GM18951 (cell line): Measurements from ENCODE around the gene MYBPHL.

Experiments used
- POLR2A ChIP-seq: IDR thresholded peaks from 4 replicates; pipeline ENCODE4 v1.6.1; 2011; ENCODE audit warnings: mild to moderate bottlenecking; ENCODE audit not compliant: insufficient read length, insufficient read depth; ENCODE audit errors: extremely low read depth
- in situ Hi-C: fragments of 300-500 bp; cut with MboI; formaldehyde crosslinking; loops from one replicate; pipeline ENCODE4 v1.12.0; 2022; ENCODE audit warnings: low sequenced_read_pairs, mixed read lengths, inconsistent platforms; ENCODE audit not compliant: unreplicated experiment

MYBPHL gene

DNA sequence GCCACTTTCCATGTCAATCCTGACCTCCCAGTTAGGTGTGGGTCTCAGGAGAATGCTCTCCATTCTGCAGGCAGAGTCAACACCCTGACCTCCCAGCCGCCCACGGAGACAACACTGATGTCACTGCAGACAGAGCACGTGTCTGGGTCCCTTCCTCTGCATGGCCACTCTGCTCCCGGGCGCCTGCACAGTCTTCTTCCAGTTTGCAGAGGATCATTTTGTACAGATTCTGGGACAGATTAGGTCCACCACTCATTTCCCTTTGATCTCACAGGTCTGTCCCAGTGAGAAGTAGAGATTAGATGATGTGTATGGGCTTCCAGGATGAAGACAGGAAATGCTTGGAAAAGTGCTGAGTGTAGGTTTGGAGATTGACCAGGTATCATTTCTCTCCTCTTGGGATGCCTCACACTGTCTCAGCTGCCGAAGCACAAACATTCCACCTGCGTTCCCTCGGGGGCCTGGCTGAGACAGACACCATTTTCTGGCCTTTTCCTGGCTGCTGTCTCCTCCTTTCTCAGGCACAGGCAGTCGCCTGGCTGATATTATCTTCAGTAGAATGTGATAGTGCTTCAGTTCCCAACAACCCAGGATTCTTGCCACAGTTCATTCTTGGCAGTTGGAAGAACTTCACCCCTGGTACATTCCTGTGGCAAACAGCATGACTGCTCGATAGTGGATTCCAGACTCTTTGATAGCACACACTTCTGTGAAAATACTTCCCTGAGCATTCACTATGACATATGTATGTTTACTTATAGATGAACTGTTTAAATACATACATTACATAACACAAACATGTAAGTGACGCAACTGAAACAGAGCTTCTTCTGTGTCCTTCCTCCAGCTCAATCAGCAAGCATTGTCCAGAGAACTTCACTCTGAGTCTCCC, 7.9 kb downstream of the MYBPHL start:
- no peak for TF ChIP-seq POLR2A
- in situ Hi-C loops: loop anchor here (5.0 kb wide), 1 partner anchor 63 kb away; no protein-coding TSS in a partner anchor

DNA sequence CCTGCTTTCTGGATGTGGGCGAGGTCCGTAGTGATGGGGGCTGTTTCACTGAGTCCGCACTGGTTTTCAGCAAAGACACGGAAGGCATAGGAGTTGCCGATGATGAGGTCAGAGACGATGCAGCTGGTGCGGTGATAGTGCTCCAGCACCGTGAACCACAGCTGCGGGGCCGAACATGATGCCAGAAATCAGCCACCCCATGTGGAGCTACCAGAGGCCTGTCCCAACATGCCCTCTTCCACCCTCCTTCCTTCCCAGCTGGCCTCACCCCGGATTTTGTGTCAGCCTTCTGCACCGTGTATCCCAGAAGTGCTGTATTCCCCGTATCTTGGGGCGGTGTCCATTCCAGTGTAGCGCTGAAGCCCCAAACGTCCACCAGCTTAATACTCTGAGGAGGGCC, 10.0 kb downstream of the MYBPHL start:
- in situ Hi-C loops: loop anchor here (5.0 kb wide), 1 partner anchor 66 kb away; no protein-coding TSS in a partner anchor
- TF ChIP-seq POLR2A: no peak

DNA sequence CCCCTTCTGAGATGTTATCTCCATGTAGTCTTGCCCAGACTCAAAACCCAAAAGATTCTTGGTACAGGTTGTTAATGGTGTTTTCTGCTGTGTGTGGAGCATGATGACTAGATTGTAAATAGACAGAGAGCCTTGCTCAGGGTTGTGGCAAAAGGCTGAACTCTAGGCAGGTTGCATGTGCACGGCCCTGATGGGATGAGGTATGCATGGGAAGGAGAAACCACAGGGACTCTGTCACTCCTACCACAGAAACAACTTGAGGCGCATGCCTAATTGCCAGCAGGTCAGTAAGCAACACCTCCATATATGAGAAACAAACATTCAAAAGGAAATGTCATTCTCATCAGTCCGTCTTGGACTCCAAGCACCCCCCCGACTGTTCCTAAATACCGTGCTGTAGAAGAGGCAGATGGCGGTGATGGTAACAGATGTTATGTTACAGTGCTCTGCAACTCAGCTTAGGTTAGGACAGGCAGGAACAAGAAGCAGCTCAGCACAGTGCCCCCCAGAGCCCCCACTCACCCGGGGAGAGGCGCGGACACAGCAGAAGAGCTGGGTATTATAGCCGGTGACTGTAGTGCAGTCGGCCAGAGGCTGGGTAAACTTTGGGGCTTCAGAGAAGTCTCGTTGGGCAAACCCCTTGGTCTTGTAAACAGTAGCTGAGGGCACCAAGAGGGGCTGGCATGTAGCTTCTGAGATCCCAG, 10.9 kb downstream of the MYBPHL start:
- TF ChIP-seq POLR2A: no peak

DNA sequence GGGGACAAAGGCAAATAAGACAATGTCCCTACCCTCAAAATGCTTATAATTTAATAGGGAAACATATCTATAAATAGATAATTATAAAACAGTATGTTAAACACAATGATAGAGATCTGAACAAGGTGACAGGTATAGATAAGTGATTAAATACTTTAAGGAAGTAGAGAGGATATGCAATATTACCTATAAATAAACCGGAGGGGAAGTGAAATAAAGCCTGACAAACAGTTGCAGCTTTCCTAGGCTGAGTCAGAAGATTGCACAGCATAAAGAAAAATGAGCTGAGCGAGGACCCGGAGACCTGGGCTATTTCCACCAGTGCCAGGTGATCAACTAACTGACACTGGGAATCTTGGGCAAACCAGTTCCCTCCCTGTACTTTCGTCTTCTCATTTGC, 12.3 kb downstream of the MYBPHL start:
- TF ChIP-seq POLR2A: no peak
- in situ Hi-C loops: no loop called here

More for the DNA sequence above, 10.9 kb downstream of the MYBPHL start:
- in situ Hi-C loops: loop anchor here (5.0 kb wide), 1 partner anchor 66 kb away; no protein-coding TSS in a partner anchor

DNA sequence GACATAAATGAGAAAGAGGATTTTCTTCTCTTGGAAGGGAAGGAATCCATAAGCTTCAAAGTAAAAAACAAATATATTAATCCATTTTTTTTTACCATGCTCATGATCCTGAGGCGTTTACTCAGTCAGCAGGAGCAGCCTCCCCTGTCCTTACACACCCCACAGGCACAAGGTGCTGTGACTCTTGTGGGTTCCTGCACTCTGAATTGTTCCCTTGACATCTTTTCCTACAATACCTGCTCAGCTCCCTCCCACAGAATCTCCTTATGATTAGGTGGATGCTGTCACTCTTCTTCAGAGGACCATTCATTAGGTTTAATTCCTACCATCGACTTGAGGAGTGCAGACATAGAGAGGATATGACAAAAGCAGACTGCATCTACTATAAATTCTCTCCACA, 13.8 kb downstream of the MYBPHL start:
- in situ Hi-C loops: no loop called here
- TF ChIP-seq POLR2A: no peak

DNA sequence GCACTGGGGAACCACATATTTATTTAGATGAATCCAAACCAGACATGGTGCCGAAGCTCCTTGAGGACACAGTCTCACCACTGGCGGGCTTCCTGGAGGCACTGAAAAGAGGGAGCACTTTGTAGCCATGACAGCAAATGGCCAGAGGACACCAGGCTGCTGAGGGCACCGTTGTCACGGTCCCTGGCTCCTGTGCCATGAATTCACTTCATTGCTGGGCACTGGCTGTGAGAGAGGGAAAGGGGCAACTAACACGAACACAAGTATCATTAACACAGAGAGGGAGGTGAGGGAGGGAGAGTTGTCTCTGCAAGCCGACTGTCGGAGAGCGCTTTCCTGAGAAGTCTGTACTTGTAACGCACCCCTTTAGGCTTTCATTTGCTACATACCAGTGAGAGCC, 14.4 kb downstream of the MYBPHL start:
- no peak for TF ChIP-seq POLR2A
- in situ Hi-C loops: no loop called here

DNA sequence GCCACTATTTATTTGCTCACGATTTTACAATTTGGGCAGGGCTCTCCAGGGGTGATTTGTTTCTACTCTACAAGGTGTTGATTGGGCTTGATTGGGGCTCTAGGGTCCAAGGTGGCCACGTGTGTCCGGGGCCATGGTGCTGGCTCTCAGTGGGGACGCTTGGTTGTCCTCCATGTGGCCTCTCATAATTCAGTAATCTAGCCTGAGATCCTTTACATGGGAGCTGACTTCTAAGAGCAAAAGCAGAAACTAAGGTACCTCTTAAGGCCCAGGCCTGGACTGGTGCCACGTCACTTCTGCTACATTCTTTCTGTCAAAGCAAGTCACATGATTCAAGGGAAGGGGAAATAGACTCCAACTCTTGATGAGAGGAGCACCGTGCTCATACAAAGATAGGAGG, 15.8 kb downstream of the MYBPHL start:
- TF ChIP-seq POLR2A: no peak
- in situ Hi-C loops: no loop called here

DNA sequence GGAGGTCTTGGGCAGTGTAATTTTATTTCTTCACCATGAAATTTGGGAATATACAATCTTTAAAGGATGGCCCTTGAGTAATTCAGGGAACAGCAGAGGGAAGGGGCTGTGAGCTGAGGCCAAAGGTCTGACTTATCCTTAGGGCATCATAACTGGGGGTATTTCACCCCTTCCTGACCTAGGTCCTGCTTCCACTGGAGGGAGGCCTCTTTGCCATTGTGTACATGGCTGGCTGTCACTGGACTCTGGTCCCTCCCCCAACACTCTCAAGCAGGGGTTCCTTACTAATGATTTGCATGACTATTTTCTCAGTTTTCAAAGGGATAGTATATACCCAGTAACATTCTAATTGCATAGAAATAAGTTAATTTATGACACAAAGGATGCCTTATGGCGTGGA, 16.7 kb downstream of the MYBPHL start:
- no peak for TF ChIP-seq POLR2A
- in situ Hi-C loops: no loop called here

DNA sequence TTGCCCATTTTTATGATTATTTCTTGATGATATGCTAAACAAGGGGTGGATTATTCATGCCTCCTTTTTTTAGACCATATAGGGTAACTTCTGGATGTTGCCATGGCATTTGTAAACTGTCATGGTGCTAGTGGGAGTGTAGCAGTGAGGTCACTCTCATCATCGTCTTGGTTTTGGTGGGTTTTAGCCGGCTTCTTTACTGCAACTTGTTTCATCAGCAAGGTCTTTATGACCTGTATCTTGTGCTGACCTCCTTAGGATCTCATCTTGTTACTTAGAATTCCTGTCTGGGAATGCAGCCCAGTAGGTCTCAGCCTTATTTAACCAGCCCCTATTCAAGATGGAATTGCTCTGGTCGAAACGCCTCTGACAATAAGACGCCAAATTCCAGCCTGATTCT, 20.0 kb downstream of the MYBPHL start:
- in situ Hi-C loops: loop anchor here (5.0 kb wide), 1 partner anchor 116 kb away; no protein-coding TSS in a partner anchor

DNA sequence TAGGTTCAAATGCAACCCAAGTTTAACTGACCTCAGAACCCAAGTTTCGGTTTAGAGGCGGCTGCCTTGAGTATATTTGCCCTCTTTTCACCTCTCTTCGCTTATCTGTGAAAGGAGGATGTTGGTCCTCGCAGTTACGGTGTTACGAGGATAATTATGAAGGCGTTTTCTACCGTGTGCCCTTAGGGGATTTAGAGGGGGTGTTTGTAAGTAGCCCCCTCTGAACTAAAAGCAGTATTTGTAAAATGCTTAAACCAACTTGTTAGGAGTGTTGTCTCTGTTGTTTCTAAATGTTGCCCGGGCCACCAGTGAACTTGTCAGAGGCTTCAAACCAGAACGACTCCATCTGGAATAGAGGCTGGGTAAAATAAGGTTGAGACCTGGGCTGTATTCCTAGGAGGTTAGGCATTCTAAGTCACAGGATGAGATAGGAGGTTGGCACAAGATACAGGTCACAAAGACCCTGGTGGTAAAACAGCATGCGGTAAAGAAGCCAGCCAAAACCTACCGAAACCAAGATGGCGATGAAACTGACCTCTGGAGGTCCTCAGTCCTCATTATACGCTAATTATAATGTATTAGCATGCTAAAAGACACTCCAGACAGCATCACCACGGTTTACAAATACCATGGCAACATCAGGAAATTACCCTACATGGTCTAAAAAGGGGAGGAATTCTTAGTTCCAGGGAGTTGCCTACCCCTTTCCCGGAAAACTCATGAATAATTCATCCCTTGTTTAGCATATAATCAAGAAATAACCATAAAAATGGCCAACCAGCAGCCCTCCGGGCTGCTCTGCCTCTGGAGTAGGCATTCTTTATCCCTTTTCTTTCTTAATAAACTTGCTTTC, 22.8 kb downstream of the MYBPHL start:
- in situ Hi-C loops: no loop called here
- TF ChIP-seq POLR2A: no peak

DNA sequence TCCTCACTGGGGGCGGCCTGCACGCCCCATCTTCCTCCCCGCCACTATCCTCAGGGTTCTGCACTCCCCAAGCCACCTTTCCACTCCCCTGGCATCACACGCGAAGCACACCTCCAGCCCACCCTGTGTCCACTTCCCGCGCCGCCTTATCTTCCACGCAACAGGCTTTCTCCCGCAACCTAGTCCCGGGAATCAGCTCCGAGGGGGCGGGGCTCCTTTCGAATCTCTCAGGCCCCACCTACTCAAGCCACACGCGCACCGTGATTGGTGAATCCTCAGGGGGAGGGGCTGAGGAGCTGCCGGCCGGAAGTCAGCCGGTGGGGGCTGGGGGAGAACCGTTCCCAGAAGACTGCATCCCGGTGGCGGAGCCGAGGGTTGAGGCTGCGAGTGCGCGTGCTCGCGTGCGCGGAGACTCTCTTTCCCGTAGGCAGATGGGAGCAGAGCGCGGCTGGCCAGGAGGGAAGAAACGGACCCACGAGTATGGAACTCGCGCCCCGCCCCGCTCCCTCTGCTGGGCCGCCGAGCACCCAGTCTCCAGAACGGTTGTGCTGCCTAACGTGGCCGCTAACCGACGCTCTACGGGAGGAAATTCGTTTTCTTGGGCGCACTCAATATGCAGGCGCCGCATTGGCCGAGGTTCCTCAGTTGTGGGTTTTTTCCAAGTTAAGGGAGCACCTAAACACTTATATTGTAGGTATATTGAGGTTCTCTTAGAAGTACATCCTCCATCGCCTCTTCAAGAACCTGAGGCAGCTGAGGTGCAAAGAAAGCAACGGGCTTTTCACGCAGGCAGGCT, 23.7 kb downstream of the MYBPHL start, which contains the start of gene PSRC1:
PSRC1 (minus strand) TSS at position 194 of the 796 bp plus-strand sequence.
- peak; percentile 83 for TF ChIP-seq POLR2A
- in situ Hi-C loops: no loop called here

DNA sequence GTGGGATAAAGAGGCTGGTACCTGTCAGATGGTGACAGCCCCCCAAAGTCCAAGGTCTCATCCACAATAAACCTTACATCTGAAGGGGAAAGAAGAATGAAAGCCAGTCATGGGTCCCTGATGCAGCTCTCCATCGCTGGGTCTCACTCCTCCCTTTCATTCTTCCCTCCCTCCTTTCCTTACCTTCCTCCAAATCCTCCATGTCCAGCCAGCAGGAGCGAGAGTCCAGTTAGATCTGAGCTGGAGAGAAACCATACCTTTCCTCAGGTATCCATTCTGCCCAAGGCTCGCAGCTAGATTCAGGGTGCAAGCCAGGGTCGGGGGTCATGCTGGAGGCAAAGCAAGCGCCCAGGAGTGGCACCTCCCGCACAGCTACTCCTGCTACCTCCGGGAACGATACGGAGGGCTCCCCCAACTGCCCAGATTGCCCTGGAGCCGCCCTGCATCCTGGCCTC, 24.3 kb downstream of the MYBPHL start:
- TF ChIP-seq POLR2A: no peak
- in situ Hi-C loops: no loop called here

DNA sequence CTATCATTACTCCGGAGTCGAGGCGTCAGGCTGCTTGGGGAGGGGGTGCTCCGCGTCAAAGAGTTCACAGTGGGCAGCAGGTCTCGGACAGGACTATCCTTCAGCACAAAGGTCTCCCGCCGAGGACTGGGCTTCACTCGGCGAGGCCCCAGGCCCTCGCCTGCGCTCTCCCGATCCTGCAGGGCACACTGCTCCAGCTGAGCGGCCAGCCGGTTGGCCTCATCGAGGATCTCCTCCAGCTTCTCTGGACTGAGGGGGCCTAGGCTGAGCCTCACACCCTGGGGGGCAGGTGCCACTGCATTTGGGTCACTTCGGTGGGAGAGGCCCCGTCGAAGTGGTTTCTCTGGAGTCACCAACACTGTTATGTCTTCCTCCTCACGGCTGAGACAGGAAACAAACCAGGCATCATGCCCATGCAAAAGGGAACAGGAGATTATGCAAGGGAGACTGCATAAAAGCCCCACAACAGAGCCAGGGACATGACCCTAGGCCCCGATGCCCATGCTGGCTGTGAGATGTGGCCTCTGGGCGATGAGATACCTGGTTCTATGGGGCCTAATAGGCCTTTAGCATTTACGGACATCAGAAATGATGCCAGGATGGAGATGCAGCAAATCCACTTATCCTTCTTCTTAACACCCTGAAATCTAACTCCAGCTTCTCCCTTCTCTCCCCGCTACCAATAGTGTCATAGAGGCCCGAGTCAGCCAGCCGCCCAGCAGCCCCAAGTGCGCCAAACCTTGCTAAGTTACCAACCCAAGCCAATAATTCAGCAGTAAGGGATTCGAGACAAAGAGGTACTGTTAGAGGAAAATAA, 24.9 kb downstream of the MYBPHL start:
- no peak for TF ChIP-seq POLR2A
- in situ Hi-C loops: no loop called here
